ENCODE measurements around the gene INSRR. TPM values are rescaled to one million over a fixed set of nuclear protein-coding genes. Genes with fewer than 3 reads are reported as not detected.

Gene INSRR
- total RNA-seq, 6 experiments from 2014 or later: not detected

GRCh38 chr1:156823210-156823790 is 35.6 kb downstream of the INSRR start:
- Mint-ChIP-seq H3K36me3 (ENCODE audit: low read depth) (no peaks in the 10 kb centered on the region), H3K4me3 (no peak overlapping the region), H3K27me3 (ENCODE audit: insufficient read depth) (peaks cover 13% of the 10 kb centered on the region), H3K4me1 (ENCODE audit: low read depth) (peaks cover 26% of the 10 kb centered on the region), H3K9me3 (no peaks in the 10 kb centered on the region), H3K27ac (no peak overlapping the region)
- TF ChIP-seq, protein P1, sequence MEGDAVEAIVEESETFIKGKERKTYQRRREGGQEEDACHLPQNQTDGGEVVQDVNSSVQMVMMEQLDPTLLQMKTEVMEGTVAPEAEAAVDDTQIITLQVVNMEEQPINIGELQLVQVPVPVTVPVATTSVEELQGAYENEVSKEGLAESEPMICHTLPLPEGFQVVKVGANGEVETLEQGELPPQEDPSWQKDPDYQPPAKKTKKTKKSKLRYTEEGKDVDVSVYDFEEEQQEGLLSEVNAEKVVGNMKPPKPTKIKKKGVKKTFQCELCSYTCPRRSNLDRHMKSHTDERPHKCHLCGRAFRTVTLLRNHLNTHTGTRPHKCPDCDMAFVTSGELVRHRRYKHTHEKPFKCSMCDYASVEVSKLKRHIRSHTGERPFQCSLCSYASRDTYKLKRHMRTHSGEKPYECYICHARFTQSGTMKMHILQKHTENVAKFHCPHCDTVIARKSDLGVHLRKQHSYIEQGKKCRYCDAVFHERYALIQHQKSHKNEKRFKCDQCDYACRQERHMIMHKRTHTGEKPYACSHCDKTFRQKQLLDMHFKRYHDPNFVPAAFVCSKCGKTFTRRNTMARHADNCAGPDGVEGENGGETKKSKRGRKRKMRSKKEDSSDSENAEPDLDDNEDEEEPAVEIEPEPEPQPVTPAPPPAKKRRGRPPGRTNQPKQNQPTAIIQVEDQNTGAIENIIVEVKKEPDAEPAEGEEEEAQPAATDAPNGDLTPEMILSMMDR (IDR thresholded peaks at IDR 0.05): no peak
- DNase-seq: no peak

GRCh38 chr1:156822680-156823079 is 36.2 kb downstream of the INSRR start:
- Mint-ChIP-seq H3K27ac (no peak overlapping the region), H3K27me3 (ENCODE audit: insufficient read depth) (peaks cover 13% of the 10 kb centered on the region), H3K4me3 (no peak overlapping the region), H3K36me3 (ENCODE audit: low read depth) (no peaks in the 10 kb centered on the region), H3K4me1 (ENCODE audit: low read depth) (peaks cover 24% of the 10 kb centered on the region), H3K9me3 (no peaks in the 10 kb centered on the region)
- TF ChIP-seq, protein P1 (IDR thresholded peaks at IDR 0.05): no peak
- DNase-seq: no peak

- H3K9me3 Mint-ChIP-seq: no peaks in the 10 kb centered on the region
- peak; percentile 16 for DNase-seq
- no peaks in the 10 kb centered on the region for H3K36me3 Mint-ChIP-seq (ENCODE audit: low read depth)
- no peak overlapping the region for H3K27ac Mint-ChIP-seq
- TF ChIP-seq, protein P1 (IDR thresholded peaks at IDR 0.05): no peak
- H3K4me1 Mint-ChIP-seq (ENCODE audit: low read depth): peaks cover 28% of the 10 kb centered on the region
- peaks cover 13% of the 10 kb centered on the region for H3K27me3 Mint-ChIP-seq (ENCODE audit: insufficient read depth)
- H3K4me3 Mint-ChIP-seq: no peak overlapping the region
Observed at GRCh38 chr1:156821801-156822200, 37.1 kb downstream of the INSRR start.

GRCh38 chr1:156816561-156817328 is 42.2 kb downstream of the INSRR start, which contains the start of gene SH2D2A:
TSS of gene SH2D2A (minus strand) at chr1:156816848. CDS start at chr1:156816708, 140 bp downstream.
- H3K9me3 Mint-ChIP-seq: no peaks in the 10 kb centered on the region

GRCh38 chr1:156815961-156816422 is 42.9 kb downstream of the INSRR start:
- H3K27ac Mint-ChIP-seq: no peak overlapping the region
- no peak for DNase-seq
- H3K9me3 Mint-ChIP-seq: no peaks in the 10 kb centered on the region
- peaks cover 43% of the 10 kb centered on the region for H3K4me1 Mint-ChIP-seq (ENCODE audit: low read depth)
- no peaks in the 10 kb centered on the region for H3K36me3 Mint-ChIP-seq (ENCODE audit: low read depth)
- H3K4me3 Mint-ChIP-seq: no peak overlapping the region
- TF ChIP-seq, protein P1 (IDR thresholded peaks at IDR 0.05): no peak
- peaks cover 14% of the 10 kb centered on the region for H3K27me3 Mint-ChIP-seq (ENCODE audit: insufficient read depth)

More at GRCh38 chr1:156816561-156817328, 42.2 kb downstream of the INSRR start, which contains the start of gene SH2D2A:
- TF ChIP-seq, protein P1 (IDR thresholded peaks at IDR 0.05): no peak
- Mint-ChIP-seq H3K4me3 (0 out of 2 replicates have a peak within 1 kb of the TSS, but pooled peaks have one; percentile 4), H3K36me3 (ENCODE audit: low read depth) (no peaks in the 10 kb centered on the region), H3K4me1 (ENCODE audit: low read depth) (peaks cover 48% of the 10 kb centered on the region), H3K27me3 (ENCODE audit: insufficient read depth) (peaks cover 10% of the 10 kb centered on the region), H3K27ac (no peak within 1 kb of the TSS; the same call in 1 of the 2 replicates)
- DNase-seq: no peak

All from HFFc6 (cell line).